H1 (cell line): Measurements from ENCODE around the gene TNNT3. TPM values are rescaled to one million over a fixed set of nuclear protein-coding genes. Genes with fewer than 3 reads are reported as not detected.

ENCODE experiments used
- CTCF ChIA-PET: fragments of 300-600 bp; sonication (Branson Sonifier 250); formaldehyde crosslinking; loops from one replicate; lab custom pipeline; 2021; ENCODE audit not compliant: partially characterized antibody; lab: Charles Lee
- POLR2A ChIA-PET: fragments of 300-600 bp; sonication (Branson Sonifier 250); formaldehyde crosslinking; loops from one replicate; lab custom pipeline; 2021; ENCODE audit warnings: inconsistent platforms; ENCODE audit not compliant: partially characterized antibody; lab: Charles Lee
- DNase-seq, 2 experiments: peaks; one replicate each; pipeline versions ENCODE4 v3.0.0 to v3.0.0-alpha.2; 2010 to 2022; ENCODE audit warnings: low spot score in 2 of 2, low read depth in 1 of 2, mixed read lengths in 1 of 2
- FAIRE-seq: peaks from 2 replicates; lab custom pipeline; 2011; peaks lifted over from hg19 to GRCh38; lab: Jason Lieb, UNC
- H2AFZ ChIP-seq: 2 replicates; pipeline ENCODE4 v1.8.1; 2012; ENCODE audit warnings: low read length, inconsistent platforms
- H2AK5ac ChIP-seq: 2 replicates; pipeline ENCODE4 v1.6.1; 2013; ENCODE audit warnings: low read depth, low read length
- H2BK120ac ChIP-seq: replicated peaks from 2 replicates; pipeline ENCODE3; 2013; ENCODE audit warnings: low read depth, low read length, inconsistent platforms
- H2BK12ac ChIP-seq: 2 replicates; pipeline ENCODE4 v1.6.1; 2013; ENCODE audit warnings: low read depth, low read length
- H2BK15ac ChIP-seq: 2 replicates; pipeline ENCODE4 v1.6.1; 2013; ENCODE audit warnings: low read length
- H2BK20ac ChIP-seq: 2 replicates; pipeline ENCODE4 v1.6.1; 2013; ENCODE audit warnings: low read length
- H2BK5ac ChIP-seq: 2 replicates; pipeline ENCODE4 v1.6.1; 2013; ENCODE audit warnings: low read depth, low read length
- H3K14ac ChIP-seq: 2 replicates; pipeline ENCODE4 v1.6.1; 2013; ENCODE audit warnings: inconsistent platforms; ENCODE audit not compliant: insufficient read length
- H3K18ac ChIP-seq: 2 replicates; pipeline ENCODE4 v1.6.1; 2013; ENCODE audit warnings: low read length; ENCODE audit errors: extremely low read depth
- H3K23ac ChIP-seq: 2 replicates; pipeline ENCODE4 v1.6.1; 2013; ENCODE audit warnings: inconsistent platforms; ENCODE audit not compliant: insufficient read length
- H3K23me2 ChIP-seq: 2 replicates; pipeline ENCODE4 v1.6.1; 2013; ENCODE audit warnings: low read depth, low read length
- H3K27ac ChIP-seq: 2 replicates; pipeline ENCODE4 v1.6.1; 2011; ENCODE audit warnings: low read depth, low read length, inconsistent platforms
- H3K27me3 ChIP-seq, 4 experiments: replicated peaks in 1 of 4; 1 replicate in 1 of 4; 2 replicates in 3 of 4; pipeline versions ENCODE4 v1.6.1 to v1.8.1; 2011 to 2013; ENCODE audit warnings: low read length in 3 of 4, mild to moderate bottlenecking in 3 of 4, inconsistent platforms in 2 of 4, mixed read lengths in 2 of 4, moderate library complexity in 1 of 4; ENCODE audit not compliant: control insufficient read depth in 3 of 4, insufficient read depth in 3 of 4; ENCODE audit errors: extremely low read depth in 1 of 4
- H3K36me3 ChIP-seq, 4 experiments: 2 replicates each; pipeline versions ENCODE4 v1.6.1 to v1.8.1; 2011 to 2013; ENCODE audit warnings: mild to moderate bottlenecking in 4 of 4, low read length in 3 of 4, moderate library complexity in 2 of 4, control low read depth in 1 of 4, inconsistent platforms in 1 of 4; ENCODE audit not compliant: insufficient read depth in 4 of 4, control insufficient read depth in 2 of 4
- H3K4ac ChIP-seq: replicated peaks from 2 replicates; pipeline ENCODE3; 2013; ENCODE audit warnings: low read length, low read depth, mixed read lengths, inconsistent platforms; ENCODE audit not compliant: insufficient read length
- H3K4me1 ChIP-seq, 4 experiments: replicated peaks in 1 of 4; 1 replicate in 1 of 4; 2 replicates in 3 of 4; pipeline versions ENCODE4 v1.6.1 to v1.8.1; 2011 to 2013; ENCODE audit warnings: low read length in 3 of 4, inconsistent platforms in 2 of 4, mixed read lengths in 1 of 4; ENCODE audit not compliant: insufficient read depth in 4 of 4, control insufficient read depth in 3 of 4
- H3K4me2 ChIP-seq, 2 experiments: 2 replicates each; pipeline versions ENCODE4 v1.6.1 to v1.8.1; 2011 to 2013; ENCODE audit warnings: low read depth in 2 of 2, low read length in 2 of 2, control low read depth in 1 of 2, inconsistent platforms in 1 of 2, mild to moderate bottlenecking in 1 of 2; ENCODE audit not compliant: insufficient read depth in 1 of 2
- H3K4me3 ChIP-seq, 4 experiments: fragments of 200-600, 300-600 bp in 1 of 4; sonication (generic), shearing (Covaris generic), sonication (Bioruptor Twin) in 1 of 4; 2 replicates each; pipeline versions ENCODE4 v1.5.1 to v1.8.1; 2011 to 2016; ENCODE audit warnings: low read length in 4 of 4, low read depth in 3 of 4, control low read depth in 2 of 4, inconsistent platforms in 2 of 4, mild to moderate bottlenecking in 2 of 4, mixed read lengths in 1 of 4, moderate library complexity in 1 of 4; ENCODE audit not compliant: insufficient read depth in 2 of 4; ENCODE audit errors: extremely low read depth in 1 of 4
- H3K56ac ChIP-seq: replicated peaks from 2 replicates; pipeline ENCODE3; 2013; ENCODE audit warnings: low read depth, mild to moderate bottlenecking, mixed read lengths, low read length, inconsistent platforms; ENCODE audit not compliant: insufficient read length
- H3K79me1 ChIP-seq: 2 replicates; pipeline ENCODE4 v1.6.1; 2013; ENCODE audit warnings: low read depth, low read length, control low read depth
- H3K79me2 ChIP-seq, 2 experiments: 2 replicates each; pipeline versions ENCODE4 v1.6.1 to v1.8.1; 2012 to 2013; ENCODE audit warnings: low read length in 2 of 2, mild to moderate bottlenecking in 2 of 2, inconsistent platforms in 1 of 2; ENCODE audit not compliant: insufficient read depth in 2 of 2, control insufficient read depth in 1 of 2
- H3K9ac ChIP-seq, 4 experiments: replicated peaks in 1 of 4; 1 replicate in 1 of 4; 2 replicates in 3 of 4; pipeline versions ENCODE4 v1.6.1 to v1.8.1; 2011 to 2013; ENCODE audit warnings: low read depth in 3 of 4, low read length in 3 of 4, control low read depth in 2 of 4, mild to moderate bottlenecking in 2 of 4, moderate library complexity in 2 of 4, inconsistent platforms in 1 of 4; ENCODE audit errors: extremely low read depth in 1 of 4
- H3K9me3 ChIP-seq, 2 experiments: 2 replicates each; pipeline versions ENCODE4 v1.6.1 to v1.8.1; 2012 to 2013; ENCODE audit warnings: mild to moderate bottlenecking in 2 of 2, moderate library complexity in 2 of 2, control low read depth in 1 of 2, inconsistent platforms in 1 of 2, low read depth in 1 of 2, low read length in 1 of 2, mixed read lengths in 1 of 2; ENCODE audit not compliant: insufficient read depth in 2 of 2
- H4K20me1 ChIP-seq, 2 experiments: replicated peaks in 1 of 2; 2 replicates each; pipeline versions ENCODE3 to v1.8.1; 2011 to 2013; ENCODE audit warnings: inconsistent platforms in 2 of 2, low read length in 2 of 2, mild to moderate bottlenecking in 1 of 2; ENCODE audit not compliant: insufficient read depth in 2 of 2, control insufficient read depth in 1 of 2
- H4K5ac ChIP-seq: 2 replicates; pipeline ENCODE4 v1.6.1; 2013; ENCODE audit warnings: low read length, low read depth, mixed read lengths, inconsistent platforms; ENCODE audit not compliant: insufficient read length
- H4K8ac ChIP-seq: 2 replicates; pipeline ENCODE4 v1.8.0; 2013; ENCODE audit warnings: mild to moderate bottlenecking, moderate library complexity, low read length, inconsistent platforms; ENCODE audit not compliant: insufficient read depth; ENCODE audit errors: extremely low read depth
- H4K91ac ChIP-seq: replicated peaks from 2 replicates; pipeline ENCODE3; 2013; ENCODE audit warnings: low read length, mixed read lengths, inconsistent platforms; ENCODE audit not compliant: insufficient read length
- ATF3 ChIP-seq: IDR thresholded peaks from 2 replicates; pipeline ENCODE4 v1.6.1; 2011; ENCODE audit warnings: low read depth, mild to moderate bottlenecking, low read length; ENCODE audit not compliant: insufficient read depth
- CEBPB ChIP-seq: IDR thresholded peaks from 2 replicates; pipeline ENCODE4 v1.6.1; 2012; ENCODE audit warnings: low read depth, low read length
- GABPA ChIP-seq: IDR thresholded peaks from 2 replicates; pipeline ENCODE4 v1.6.1; 2011; ENCODE audit warnings: mild to moderate bottlenecking, low read length, moderate library complexity, borderline replicate concordance; ENCODE audit not compliant: insufficient read depth
- JUND ChIP-seq: IDR thresholded peaks from 2 replicates; pipeline ENCODE4 v1.6.1; 2011; ENCODE audit warnings: mild to moderate bottlenecking, improper control_type of control experiment, low read length
- KDM5A ChIP-seq: fragments of 200-600 bp; IDR thresholded peaks from 2 replicates; pipeline ENCODE4 v1.7.1; 2012; ENCODE audit warnings: mild to moderate bottlenecking, low read length, inconsistent platforms, mixed read lengths
- NRF1 ChIP-seq: IDR thresholded peaks from 2 replicates; pipeline ENCODE4 v1.6.1; 2011; ENCODE audit warnings: mild to moderate bottlenecking, low read depth, low read length, improper control_type of control experiment
- POU5F1 ChIP-seq: IDR thresholded peaks from 2 replicates; pipeline ENCODE4 v1.6.1; 2011; ENCODE audit warnings: low read depth, mild to moderate bottlenecking, low read length, moderate library complexity
- RAD21 ChIP-seq, 2 experiments: IDR thresholded peaks in 1 of 2; conservative IDR thresholded peaks in 1 of 2; 2 replicates each; pipeline ENCODE4 v1.6.1; 2011; ENCODE audit warnings: low read depth in 2 of 2, low read length in 2 of 2, improper control_type of control experiment in 1 of 2, inconsistent platforms in 1 of 2, mild to moderate bottlenecking in 1 of 2, moderate library complexity in 1 of 2
- RFX5 ChIP-seq: IDR thresholded peaks from 2 replicates; pipeline ENCODE4 v1.6.1; 2011; ENCODE audit warnings: low read depth, low read length, improper control_type of control experiment, borderline replicate concordance
- SP1 ChIP-seq: IDR thresholded peaks from 2 replicates; pipeline ENCODE4 v1.6.1; 2011; ENCODE audit warnings: low read depth, low read length
- SUZ12 ChIP-seq: fragments of 200-600 bp; sonication (generic); IDR thresholded peaks from 2 replicates; pipeline ENCODE4 v1.6.1; 2012; ENCODE audit warnings: mild to moderate bottlenecking, inconsistent platforms, low read length, moderate library complexity, mixed read lengths
- WGBS, 2 experiments: shearing (Covaris generic) in 1 of 2; methylation state at CpG; one replicate each; pipeline versions ENCODE4 v1.1.6 to v1.1.7; 2013 to 2015; ENCODE audit warnings: low lambda C conversion rate in 2 of 2, mixed read lengths in 2 of 2, inconsistent platforms in 1 of 2, low coverage in 1 of 2, missing lambda C conversion rate in 1 of 2; ENCODE audit not compliant: insufficient replicate concordance in 2 of 2, insufficient coverage in 1 of 2, insufficient read length in 1 of 2; ENCODE audit errors: extremely low coverage in 1 of 2, missing lambda C conversion rate in 1 of 2; 5-methylcytosine and 5-hydroxymethylcytosine counted together
- polyA plus RNA-seq, 7 experiments: library from polyadenylated mRNA; depleted of rRNA in 3 of 7; stranded (reverse) in 5 of 7; unstranded in 2 of 7; fragments of >200 nt in 5 of 7; fragments of 200-250 nt in 2 of 7; gene quantifications; 1 replicate in 5 of 7; 2 replicates in 1 of 7; 4 replicates in 1 of 7; pipeline versions ENCODE4 v1.2.1 to v1.2.3, GENCODE V29; 2011 to 2013; ENCODE audit warnings: missing spikeins in 2 of 7, mixed read lengths in 2 of 7
- total RNA-seq: library from RNA; stranded (reverse); fragmentation: NEBNext Ultra II Directional; extraction: Animal tissue kit (Norgen Biotek cat#: 25700); gene quantifications from 2 replicates; pipeline ENCODE4 v1.2.1, GENCODE V29; 2021

Gene TNNT3
- total and polyA plus RNA-seq, 2 of the 8 experiments (the other 6 are each of a cell fraction or from before 2014, with no cell fraction given) = not detected

GRCh38 chr11:1879941-1880720 is 39.4 kb upstream of the TNNT3 start:
- Histone ChIP-seq H3K4ac (no peak overlapping the region), H3K56ac (no peak overlapping the region), H3K18ac (no peak overlapping the region), H4K20me1 (no peaks in the 10 kb centered on the region), H3K79me1 (no peaks in the 10 kb centered on the region), H3K9me3 (no peaks in the 10 kb centered on the region), H3K4me1 (peaks cover 0 to 5% (median 2%) of the 10 kb centered on the region in 4 experiments; a peak in 3 of 7 replicates), H2AK5ac (no peak overlapping the region), H3K79me2 (no peaks in the 10 kb centered on the region), H2BK5ac (no peak overlapping the region), H2BK20ac (no peak overlapping the region), H3K14ac (no peak overlapping the region), H3K9ac (no peak overlapping the region), H4K5ac (no peak overlapping the region), H4K8ac (peak overlapping the region; percentile 28; the same call in 1 of the 2 replicates), H3K23me2 (peaks cover 7% of the 10 kb centered on the region; the same call in 1 of the 2 replicates), H2AFZ (no peak overlapping the region), H3K27ac (no peak overlapping the region), H4K91ac (no peak overlapping the region), H3K36me3 (no peaks in the 10 kb centered on the region), H2BK120ac (no peak overlapping the region), H3K23ac (no peak overlapping the region), H3K4me2 (no peak overlapping the region), H3K27me3 (no peaks in the 10 kb centered on the region; a peak in 1 of 7 replicates), H2BK15ac (no peak overlapping the region), H2BK12ac (peak overlapping the region; percentile 90; the same call in 1 of the 2 replicates), H3K4me3 (no peak overlapping the region)
- WGBS, 2 experiments = 91% methylated on average over 26 of the region's 32 CpGs; no CpG with 5 or more reads in 1 of the 2 experiments
- no peak for FAIRE-seq
- ChIA-PET CTCF (interaction anchor here (1.2 to 5.5 kb wide), 7 partner anchors 46 to 273 kb away, joined by 3 to 170 read pairs (median 13); partner anchors contain the start of gene SYT8), POLR2A (no interaction called here)
- no peak for DNase-seq
- TF ChIP-seq NRF1 (no peak), ATF3 (no peak), CEBPB (no peak), KDM5A (no peak), JUND (no peak), RFX5 (no peak), SP1 (no peak), RAD21 (IDR thresholded peaks at IDR 0.05 in 1 of 2, conservative IDR thresholded peaks at IDR 0.05 in 1 of 2; ENCODE audit: low read depth in 2 of 2, low read length in 2 of 2) (no peak), GABPA (no peak), POU5F1 (no peak), SUZ12 (no peak)
